GM04503 (cell line): ENCODE measurements around the gene MAP4K3.

Experiments used
- DNase-seq: peaks from one replicate; pipeline ENCODE4 v3.0.0-alpha.2; 2012; ENCODE audit warnings: low read depth

The MAP4K3 gene

DNA sequence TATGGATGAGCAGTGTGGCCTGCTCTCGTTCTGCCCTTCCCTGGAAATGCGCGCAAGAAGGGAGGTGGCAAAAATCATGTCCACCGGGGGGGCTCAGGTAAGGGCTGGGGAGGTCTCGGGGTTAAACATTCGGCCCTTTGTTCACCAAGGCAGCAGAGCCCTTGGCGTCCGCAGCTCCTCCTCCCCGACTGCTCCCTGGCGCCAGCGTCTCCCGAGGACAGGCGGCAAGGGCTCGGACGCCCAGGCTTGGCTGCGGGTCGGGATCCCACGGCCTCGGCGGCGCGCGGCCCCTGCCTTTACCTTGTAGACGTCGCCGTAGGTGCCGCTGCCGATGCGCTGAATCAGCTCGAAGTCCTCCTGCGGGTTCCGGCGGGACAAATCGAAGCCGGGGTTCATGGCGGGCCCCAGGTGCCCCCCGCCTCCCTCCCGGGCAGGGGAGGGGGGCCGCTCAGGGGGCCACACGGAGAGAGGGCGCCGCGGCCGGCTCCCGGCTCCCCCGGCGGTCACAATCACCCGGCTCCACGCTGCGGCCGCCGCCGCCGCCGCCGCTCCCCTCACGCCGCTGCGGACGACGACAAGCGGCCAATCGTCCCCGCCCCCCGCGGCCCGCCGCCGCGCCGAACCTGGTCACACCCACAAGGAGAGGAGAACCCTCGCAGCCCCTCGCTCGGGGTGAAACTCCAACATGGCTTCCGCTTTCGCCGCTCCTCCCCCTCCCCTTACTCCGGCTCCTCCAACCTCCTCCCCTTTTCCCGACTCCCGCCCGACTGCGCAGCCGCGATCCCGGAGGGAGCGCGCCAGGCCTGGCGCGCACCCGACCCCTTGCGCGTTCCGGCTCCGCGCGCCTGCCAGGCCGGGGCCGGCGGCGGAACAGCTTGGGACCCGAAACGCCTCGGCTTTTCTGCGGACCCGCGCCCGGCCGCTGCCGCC, at the start of gene MAP4K3:
TSS of gene MAP4K3 (minus strand) at position 694 of the 930 bp plus-strand sequence. CDS start at position 396, 298 bp downstream.
- DNase-seq: peak; percentile 59

DNA sequence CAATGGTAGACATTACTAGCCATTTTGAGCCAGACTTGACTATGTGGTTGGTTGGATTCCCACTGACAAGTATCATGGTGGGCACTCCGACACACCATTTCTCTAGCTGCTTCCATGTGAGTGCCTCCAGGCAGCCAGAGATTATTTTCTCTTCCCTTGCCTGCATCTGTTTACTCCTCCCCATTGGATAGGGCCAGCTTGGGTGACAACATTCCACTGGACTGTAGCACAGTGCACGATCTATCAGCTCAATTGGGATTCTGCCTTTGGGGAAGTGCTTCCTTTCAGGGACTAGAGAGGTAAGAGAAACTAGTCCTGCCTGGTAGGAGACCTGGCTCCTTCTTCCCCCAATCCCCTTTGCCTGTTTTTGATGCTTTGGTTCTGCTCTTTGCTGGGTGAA, 49.0 kb upstream of the MAP4K3 start:
- DNase-seq: no peak

DNA sequence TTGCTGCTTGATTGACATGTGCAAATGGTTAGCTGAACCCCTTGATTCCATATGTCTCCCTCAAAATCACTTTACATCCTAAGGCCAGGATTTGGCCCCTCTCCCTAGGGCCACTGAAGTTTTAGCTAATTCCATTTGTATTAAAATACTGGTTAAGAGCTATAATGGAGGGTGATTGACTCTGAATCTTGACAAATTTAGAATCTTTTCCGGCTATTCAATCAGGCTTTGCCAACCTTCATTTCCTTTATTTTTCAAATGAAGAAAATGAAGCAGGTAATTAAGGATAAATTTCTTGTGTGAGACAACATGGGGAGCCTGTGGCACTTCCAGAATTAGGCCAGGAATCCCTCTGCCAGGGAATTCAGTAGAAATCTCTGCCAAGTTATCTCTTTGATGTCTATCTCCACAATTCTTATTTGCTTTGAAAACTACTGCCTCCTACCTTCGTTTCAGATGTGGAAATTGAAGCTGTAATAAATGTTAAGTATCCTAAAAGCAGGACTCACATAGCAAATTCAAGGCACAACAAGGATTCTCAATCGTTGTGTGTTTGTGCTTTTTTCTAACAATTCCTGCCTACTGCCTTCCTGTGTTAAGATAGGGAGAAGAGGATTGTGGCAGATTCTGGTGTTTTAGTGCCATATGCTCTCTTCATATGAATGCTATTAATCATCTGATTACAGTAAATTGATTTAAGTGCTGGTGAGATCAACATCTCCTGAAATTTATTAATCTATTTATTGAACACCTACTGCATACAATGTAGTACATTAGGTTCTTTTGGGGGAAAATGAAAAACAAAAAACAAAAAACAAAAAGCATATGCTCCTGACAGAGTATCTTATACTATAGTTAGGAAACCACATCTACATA, 47.8 kb upstream of the MAP4K3 start:
- no peak for DNase-seq

DNA sequence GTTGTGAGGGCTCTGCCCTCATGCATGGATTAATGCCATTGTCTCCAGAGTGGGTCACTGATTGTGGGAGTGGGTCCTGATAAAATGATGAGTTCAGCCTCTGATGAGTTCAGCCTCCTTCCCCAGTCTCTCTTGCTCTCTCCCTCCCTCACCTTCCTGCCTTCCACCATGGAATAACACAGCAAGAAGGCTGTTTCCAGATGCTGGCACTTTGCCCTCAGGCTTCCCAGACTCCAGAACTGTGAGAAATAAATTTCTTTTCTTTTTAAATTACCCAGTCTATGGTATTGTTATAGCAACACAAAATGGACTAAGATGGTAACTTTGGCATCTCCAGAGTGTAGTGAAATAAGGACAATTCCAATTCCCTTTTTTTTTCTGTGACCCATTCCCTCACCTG, 47.1 kb upstream of the MAP4K3 start:
- no peak for DNase-seq

DNA sequence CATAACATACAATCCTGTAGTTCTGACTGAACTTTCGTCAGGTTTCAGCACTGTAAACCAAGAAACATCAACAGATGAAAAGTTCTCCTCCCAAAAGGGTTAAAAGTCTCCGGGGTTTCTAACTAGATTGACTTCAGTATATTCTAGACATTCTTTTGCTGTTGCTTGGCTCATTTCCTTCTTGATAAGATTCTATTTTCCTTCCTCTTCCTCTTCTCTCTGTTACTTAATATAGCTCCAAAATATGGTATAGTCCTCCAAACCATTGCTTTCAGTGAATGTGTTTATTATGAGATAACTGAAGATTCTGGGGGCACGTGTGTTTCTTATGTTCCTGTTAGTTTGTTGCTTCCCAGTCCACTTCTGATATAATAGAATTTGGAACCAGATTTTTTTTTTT, 46.4 kb upstream of the MAP4K3 start:
- no peak for DNase-seq

DNA sequence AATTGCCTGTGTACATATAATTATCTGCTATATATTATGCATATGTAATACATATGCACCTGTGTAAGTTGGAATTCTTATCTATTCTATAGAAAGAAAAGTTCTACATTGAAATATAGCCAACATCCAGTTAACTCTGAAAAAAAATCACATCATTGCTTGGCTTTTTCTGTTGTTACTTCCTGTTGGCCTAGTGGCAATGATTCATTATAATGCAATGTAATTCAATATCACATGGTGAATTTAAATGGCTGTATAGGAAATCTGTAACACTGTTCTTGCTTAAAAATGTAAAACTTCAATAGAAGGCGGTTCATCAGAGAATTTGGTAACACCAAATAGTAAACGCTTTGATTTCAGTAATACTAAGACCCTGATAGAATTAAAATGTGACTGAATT, 44.5 kb upstream of the MAP4K3 start:
- DNase-seq: no peak

DNA sequence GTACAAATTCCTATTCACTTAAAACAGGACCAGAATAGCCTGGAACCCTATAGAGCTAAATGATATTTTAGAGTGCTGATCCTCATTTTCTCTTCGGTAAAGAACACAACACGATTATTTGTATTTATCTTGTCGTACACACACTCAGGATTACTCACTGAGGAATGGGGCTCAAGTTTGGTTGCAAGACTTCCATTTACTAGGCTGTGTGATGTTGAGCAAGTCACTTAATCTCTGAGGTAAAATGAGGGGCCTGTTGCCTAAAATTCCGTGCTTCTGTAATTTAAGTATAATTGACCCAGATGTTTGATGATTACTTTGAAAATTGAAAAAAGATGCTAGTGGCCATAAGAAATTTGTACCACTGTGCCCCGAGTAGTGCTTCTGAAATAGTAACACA, 42.6 kb upstream of the MAP4K3 start:
- DNase-seq: no peak

DNA sequence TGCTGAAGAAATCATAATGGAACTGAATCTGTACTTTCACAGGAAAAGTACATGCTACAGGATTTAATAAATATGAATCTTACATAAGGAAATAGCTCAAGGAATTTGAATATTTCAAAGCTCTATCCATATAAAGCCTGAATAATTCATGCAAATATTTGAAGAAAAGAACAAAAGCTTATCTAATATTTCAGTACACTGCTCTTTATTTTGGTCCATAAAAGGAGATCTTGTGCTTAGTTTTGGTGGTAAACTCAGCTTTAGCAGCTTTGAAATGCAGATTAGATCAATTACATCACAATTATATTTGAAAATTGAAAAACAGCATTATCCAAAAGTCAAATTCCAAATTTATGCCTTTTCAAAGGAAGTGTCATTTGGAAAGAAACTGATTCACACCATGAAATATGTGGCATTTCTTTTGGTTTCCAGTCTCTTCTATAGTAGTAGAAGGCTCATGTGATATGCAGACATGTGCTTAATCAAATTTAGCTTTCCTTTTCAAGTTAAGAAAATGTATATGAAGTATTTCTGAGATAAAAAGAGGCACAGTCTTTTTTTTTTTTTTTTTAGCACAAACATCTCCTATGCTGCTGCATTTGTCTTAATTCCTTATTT, 42.1 kb upstream of the MAP4K3 start:
- DNase-seq: no peak

DNA sequence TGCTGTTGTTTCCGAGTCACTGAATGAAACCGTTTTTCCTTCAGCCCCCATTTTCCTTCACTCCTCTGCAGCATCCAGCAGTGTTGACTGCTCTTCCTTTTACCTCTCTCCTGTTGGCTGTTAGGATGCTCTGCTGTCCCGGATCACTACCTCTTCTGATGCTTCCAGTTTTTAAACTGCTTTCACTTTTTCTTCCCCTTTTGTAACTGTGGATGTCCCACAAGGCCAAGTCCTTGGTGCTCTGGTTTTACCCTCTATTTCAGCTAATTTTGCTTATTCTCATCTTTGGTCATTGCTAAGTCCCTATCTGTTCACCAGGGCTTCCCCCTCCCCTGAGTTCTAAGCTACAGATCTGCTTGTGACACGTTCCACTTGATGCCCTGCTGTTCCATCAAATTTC, 39.4 kb upstream of the MAP4K3 start:
- DNase-seq: no peak

DNA sequence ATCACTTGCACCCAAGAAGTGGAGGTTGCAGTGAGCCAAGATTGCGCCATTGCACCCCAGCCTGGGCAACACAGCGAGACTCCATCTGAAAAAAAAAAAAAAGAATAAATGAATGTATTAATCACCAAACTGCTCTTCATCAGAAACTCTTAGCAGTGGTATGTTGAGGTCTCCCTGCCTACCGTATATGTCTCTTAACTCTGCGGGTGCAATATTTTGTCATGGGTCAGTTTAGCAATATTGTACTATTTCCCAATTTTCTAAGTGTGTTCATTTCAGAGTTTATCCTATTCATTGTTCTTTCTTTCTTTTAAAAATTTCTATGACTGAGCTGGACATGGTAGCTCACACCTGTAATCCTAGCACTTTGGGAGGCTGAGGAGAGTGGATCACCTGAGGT, 37.9 kb upstream of the MAP4K3 start:
- no peak for DNase-seq

DNA sequence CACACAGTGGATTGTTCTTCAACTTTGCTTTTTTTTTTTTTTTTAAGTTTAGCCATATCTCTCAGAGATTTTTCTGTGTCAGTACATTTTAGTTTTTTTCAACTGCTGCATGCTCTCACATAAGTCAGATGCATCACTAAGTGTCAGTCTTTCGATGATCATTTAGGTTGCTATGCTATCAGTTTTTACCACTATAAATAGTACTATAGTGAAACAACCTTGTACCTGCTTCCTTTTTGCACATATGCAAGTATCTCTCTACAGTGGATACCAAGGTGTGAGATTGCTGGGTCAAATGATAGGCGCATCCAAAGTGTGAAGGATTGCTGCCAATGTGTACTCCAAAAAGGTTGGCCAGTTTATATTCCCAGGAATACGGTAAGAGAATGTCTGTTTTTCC, 33.5 kb upstream of the MAP4K3 start:
- no peak for DNase-seq

DNA sequence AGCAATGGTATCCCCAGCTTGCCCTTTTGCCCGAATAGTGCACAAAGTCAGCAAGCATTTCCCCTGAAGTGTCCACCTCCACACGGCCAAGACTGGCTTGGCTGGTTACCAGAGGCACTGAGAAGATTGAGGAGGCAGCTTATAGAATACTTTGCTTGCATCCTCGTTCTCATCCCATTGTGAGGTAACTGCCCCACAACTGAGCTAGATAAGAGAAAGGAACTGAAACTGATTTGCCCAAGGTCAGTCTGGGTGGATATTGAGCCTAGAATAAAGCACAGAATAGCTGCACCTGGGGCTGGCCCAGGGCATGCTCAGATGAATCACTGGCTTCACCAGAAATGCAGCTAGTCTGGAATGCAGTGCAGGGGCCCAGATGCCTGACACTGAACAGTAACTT, 32.7 kb upstream of the MAP4K3 start:
- DNase-seq: no peak

DNA sequence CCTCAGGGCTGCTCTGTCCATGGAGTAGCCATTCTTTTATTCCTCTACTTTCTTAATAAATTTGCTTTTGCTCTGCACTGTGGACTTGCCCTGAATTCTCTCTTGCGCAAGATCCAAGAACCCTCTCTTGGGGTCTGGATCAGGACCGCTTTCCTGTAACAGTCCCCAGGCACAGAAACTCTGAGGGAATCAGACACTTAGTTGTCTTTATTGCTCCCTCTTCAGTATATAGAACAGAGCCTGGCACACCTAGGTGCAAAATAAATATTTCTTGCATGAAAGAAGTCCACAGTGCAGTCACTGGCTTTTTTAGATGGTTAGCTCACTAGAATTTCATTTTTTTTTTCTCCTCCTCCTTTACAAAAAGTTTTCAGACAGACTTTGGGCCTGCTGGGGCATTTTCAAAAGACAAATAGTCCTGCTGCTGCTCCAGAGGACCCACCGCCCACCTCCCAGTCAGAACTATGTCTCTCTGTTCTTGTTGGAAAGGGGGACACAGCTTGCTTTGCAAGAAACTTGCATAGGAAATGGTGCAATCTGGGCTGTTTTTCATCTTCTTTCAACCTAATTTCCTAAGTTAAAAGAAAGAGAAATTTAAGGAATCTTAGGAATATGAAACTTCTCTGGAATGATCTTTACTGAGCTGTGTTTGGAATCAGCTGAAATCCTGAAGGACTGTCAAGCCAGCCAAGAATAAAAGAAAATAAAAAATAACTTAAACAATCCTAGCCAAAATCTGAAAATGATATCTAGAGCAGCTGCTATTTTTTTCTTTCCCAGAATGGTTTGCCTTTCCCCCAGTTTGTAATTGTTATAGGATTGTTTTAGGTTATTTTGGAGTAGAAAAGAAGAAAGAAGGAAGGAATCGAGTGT, 31.7 kb upstream of the MAP4K3 start:
- no peak for DNase-seq

DNA sequence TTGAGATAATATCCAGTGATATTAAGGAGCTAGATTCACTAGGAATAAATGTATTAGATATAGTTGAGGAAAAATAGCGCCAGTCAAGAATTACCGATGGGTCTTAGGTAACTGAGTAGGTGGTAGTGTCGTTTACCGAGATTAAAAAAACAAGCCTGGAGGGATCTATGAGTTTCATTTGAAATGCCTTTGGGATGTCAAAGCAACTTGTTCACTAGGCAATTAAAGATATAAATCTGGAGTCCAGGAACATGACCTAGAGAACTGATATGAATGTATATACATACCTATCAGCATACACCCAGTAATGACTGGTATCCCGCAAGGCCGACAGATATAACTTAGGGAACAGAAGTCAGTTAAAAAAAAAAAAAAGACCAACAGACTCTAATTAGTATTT, 29.2 kb upstream of the MAP4K3 start:
- no peak for DNase-seq

DNA sequence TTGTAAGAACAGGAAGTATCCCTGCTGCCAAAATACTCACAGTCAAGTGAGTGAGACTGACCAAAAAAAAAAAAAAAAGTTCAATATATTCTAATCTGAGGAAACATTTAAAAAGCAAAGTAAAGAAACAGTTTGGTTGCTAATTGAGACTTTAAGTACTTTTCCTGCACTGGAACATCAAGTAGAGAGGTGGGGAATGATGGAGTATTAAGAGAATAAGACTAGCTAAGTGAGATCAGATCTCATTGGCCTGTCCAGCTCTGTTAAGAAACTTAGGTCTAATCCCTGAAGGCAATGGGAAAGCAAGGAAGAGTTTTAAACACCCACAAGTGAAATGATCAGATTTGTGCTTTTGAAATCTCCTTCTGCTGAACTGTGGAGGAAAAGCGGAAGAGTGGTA, 27.8 kb upstream of the MAP4K3 start:
- DNase-seq: no peak

DNA sequence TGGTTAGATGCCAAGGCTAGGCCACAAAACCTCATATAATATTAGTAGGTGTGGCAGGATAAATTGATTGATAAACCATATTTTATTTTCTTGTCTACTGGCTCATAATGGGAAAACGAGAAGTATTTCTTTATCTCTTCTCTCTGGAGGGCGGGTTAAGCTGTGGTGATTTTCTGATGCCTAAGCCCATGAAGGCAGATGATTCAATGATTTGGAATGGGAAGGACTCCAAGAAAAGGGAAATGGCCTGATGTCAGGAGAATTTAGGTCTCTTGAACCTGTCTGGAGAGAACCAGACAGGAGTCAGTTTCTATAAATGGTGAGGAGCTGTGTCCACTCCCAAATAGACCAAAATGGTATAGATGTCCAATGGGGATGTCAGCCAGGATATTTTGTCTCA, 18.7 kb upstream of the MAP4K3 start:
- DNase-seq: no peak

DNA sequence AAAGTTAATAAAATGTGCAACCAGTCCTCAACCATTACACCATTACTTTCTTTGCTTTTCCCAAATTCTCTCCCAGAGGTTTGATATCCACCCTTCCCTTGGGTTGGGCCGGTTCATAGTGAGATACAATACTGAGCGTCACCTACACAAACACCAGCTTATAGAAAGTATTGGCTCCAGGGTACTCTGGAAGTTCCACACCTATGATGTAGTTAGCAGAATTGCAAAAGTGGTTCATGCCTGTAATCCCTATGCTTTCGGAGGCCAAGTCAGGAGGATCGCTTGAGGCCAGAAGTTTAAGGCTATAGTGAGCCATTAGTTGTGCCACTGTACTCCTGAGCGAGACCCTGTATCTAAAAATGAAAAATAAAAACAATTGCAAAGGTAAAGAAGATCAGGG, 15.3 kb upstream of the MAP4K3 start:
- DNase-seq: no peak

DNA sequence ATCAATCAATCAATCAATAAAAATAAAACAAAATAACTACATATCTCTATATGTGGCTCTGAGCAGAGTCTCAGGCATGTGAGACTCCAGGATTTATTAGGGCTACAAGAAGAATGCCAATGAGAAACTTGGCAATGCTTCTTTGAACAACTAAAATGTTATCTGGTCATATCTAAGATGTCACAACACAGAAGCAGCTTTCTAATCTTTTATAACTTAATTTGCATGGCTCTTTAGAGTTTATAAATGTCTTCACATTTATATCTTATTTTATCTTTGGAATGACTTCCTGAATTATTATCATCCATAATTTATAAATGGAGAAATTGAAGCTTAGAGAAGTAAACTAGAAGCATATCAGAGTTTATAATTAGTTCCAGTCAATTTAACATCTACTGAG, 14.9 kb upstream of the MAP4K3 start:
- DNase-seq: no peak

DNA sequence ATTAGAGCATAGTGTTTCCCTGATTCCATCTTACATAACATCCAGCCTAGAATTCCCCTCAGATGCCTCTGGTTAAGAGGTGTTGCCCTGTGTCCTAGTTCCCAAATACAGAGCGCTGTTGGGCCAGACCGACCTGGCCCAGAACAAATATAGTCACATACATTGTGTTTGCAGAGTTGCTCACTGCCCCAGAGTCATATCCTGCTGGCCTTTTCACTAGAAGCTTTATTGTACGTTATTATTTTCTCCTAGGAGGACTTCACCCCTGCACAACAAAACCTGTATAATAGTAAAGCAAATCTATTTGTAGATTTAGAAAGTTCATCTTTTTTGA, 11.1 kb upstream of the MAP4K3 start:
- DNase-seq: no peak

DNA sequence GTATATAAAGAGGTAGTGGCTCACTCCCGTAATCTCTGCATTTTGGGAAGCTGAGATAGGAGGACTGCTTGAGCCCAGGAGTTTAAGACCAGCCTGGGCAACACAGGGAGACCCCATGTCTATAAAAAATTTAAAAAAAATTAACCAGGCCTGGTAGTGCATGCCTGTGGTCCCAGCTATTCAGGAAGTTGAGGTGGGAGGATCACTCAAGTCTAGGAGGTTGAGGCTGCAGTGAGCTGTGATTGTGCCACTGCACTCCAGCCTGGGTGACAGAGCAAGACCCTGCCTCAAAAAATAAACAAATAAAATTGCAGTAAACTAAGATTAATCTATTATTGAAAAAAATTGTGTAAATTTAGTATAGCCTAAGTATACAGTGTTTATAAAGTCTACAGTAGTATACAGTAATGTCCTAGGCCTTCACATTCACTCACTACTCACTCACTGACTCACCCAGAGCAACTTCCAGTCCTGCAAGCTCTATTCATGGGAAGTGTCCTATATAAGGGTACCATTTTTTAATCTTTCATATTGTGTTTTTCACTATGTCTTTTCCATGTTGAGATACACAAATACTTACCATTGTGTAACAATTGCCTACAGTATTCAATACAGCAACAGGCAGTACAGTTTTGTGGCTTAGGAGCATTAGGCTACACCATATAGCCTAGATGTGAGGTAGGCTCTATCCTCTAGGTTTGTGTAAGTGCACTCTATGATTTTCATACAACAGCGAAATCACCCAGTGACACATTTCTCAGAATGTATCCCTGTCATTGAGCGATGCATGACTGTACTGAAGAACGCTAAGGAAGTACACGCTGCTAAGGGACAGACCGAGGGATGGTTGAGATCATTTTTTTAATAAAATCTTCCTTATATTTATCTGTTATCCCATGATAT, 10.4 kb upstream of the MAP4K3 start:
- DNase-seq: no peak

DNA sequence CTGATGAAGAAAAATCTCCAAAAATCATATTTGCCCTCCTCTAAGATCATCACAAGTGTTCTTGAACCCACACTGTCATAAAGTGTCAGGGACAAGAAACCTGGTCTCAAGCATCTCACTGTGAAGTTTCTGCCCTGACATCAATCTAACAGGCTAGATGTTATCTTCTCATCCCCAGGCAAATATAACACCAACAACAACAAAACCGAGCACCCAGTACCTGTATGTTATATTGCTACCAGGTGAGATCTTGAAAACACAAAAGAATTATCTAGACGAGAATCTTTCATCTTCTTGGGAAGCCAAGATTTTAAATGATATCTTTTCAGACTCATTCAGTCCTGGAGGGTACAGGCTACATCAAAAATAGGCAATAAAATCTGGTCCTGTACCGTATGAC, 8.8 kb upstream of the MAP4K3 start:
- no peak for DNase-seq
